ENCODE results near the gene NXNL1. TPM values are rescaled to one million over a fixed set of nuclear protein-coding genes. Genes with fewer than 3 reads are reported as not detected.

Gene NXNL1
- total and polyA plus RNA-seq, 2 experiments from 2014 or later: 0.16 TPM; not detected in 1

GRCh38 chr19:17488593-17489391, 28.1 kb upstream of the NXNL1 start:
- no peak for TF ChIP-seq CTCF (IDR thresholded peaks at IDR 0.05; ENCODE audit: low read depth, low read length)
- Histone ChIP-seq H3K9me3 (ENCODE audit: low read depth) (no peaks in the 10 kb centered on the region), H3K27me3 (no peaks in the 10 kb centered on the region)

GRCh38 chr19:17487284-17488121, 26.8 kb upstream of the NXNL1 start:
- Histone ChIP-seq H3K36me3 (no peaks in the 10 kb centered on the region), H3K27ac (no peak overlapping the region), H3K9me3 (ENCODE audit: low read depth) (no peaks in the 10 kb centered on the region), H3K4me3 (no peak overlapping the region), H3K4me1 (ENCODE audit: low read depth) (peaks cover 5% of the 10 kb centered on the region), H3K27me3 (no peaks in the 10 kb centered on the region)
- no peak for DNase-seq (ENCODE audit: low read depth in 1 of 2, low spot score in 1 of 2)
- no peak for TF ChIP-seq CTCF (IDR thresholded peaks at IDR 0.05; ENCODE audit: low read depth, low read length)

More at GRCh38 chr19:17488593-17489391, 28.1 kb upstream of the NXNL1 start:
- H3K4me3 ChIP-seq: peak overlapping the region; percentile 3
- H3K27ac ChIP-seq: no peak overlapping the region
- H3K4me1 ChIP-seq (ENCODE audit: low read depth): peaks cover 5% of the 10 kb centered on the region
- no peaks in the 10 kb centered on the region for H3K36me3 ChIP-seq
- DNase-seq (ENCODE audit: low read depth in 1 of 2, low spot score in 1 of 2): peak; percentile 38 to 89

- H3K27me3 ChIP-seq: no peaks in the 10 kb centered on the region
- no peak for DNase-seq (ENCODE audit: low read depth in 1 of 2, low spot score in 1 of 2)
- no peak overlapping the region for H3K27ac ChIP-seq
- TF ChIP-seq CTCF (IDR thresholded peaks at IDR 0.05; ENCODE audit: low read depth, low read length): no peak
- H3K9me3 ChIP-seq (ENCODE audit: low read depth): no peaks in the 10 kb centered on the region
- no peaks in the 10 kb centered on the region for H3K36me3 ChIP-seq
- H3K4me3 ChIP-seq: no peak overlapping the region
- peaks cover 5% of the 10 kb centered on the region for H3K4me1 ChIP-seq (ENCODE audit: low read depth)
Observed at GRCh38 chr19:17486545-17487240, 26.0 kb upstream of the NXNL1 start.

GRCh38 chr19:17484520-17485185, 23.9 kb upstream of the NXNL1 start:
- no peak overlapping the region for H3K4me3 ChIP-seq
- no peak for TF ChIP-seq CTCF (IDR thresholded peaks at IDR 0.05; ENCODE audit: low read depth, low read length)
- H3K4me1 ChIP-seq (ENCODE audit: low read depth): peaks cover 5% of the 10 kb centered on the region
- H3K36me3 ChIP-seq: no peaks in the 10 kb centered on the region
- H3K27me3 ChIP-seq: no peaks in the 10 kb centered on the region
- H3K9me3 ChIP-seq (ENCODE audit: low read depth): no peaks in the 10 kb centered on the region
- no peak overlapping the region for H3K27ac ChIP-seq
- no peak for DNase-seq (ENCODE audit: low read depth in 1 of 2, low spot score in 1 of 2)

- Histone ChIP-seq H3K4me3 (no peak overlapping the region), H3K9me3 (ENCODE audit: low read depth) (no peaks in the 10 kb centered on the region), H3K27ac (no peak overlapping the region), H3K27me3 (no peaks in the 10 kb centered on the region), H3K4me1 (ENCODE audit: low read depth) (peaks cover 3% of the 10 kb centered on the region), H3K36me3 (no peaks in the 10 kb centered on the region)
- no peak for DNase-seq (ENCODE audit: low read depth in 1 of 2, low spot score in 1 of 2)
- TF ChIP-seq CTCF (IDR thresholded peaks at IDR 0.05; ENCODE audit: low read depth, low read length): no peak
Observed at GRCh38 chr19:17483605-17484002, 22.9 kb upstream of the NXNL1 start.
